NT2/D1 (cell line): ENCODE measurements around the gene ZYG11A.
A peak's percentile ranks its signal among the peaks of the same experiment; 100 is the strongest.

ENCODE experiments used
- DNase-seq: peaks from one replicate; pipeline ENCODE4 v3.0.0-alpha.2; 2011; ENCODE audit warnings: low read depth, low spot score
- H3K27me3 ChIP-seq: 2 replicates; pipeline ENCODE4 v1.6.0; 2011; ENCODE audit warnings: mild to moderate bottlenecking; ENCODE audit not compliant: insufficient read length, insufficient read depth
- H3K36me3 ChIP-seq: 2 replicates; pipeline ENCODE4 v1.6.1; 2011; ENCODE audit warnings: mild to moderate bottlenecking, low read length, mixed read lengths; ENCODE audit not compliant: insufficient read depth, insufficient read length
- H3K4me1 ChIP-seq: 2 replicates; pipeline ENCODE4 v1.5.1; 2011; ENCODE audit not compliant: insufficient read depth, insufficient read length
- H3K4me3 ChIP-seq: 2 replicates; pipeline ENCODE4 v1.5.1; 2011; ENCODE audit warnings: low read depth; ENCODE audit not compliant: insufficient read length
- H3K9ac ChIP-seq: 2 replicates; pipeline ENCODE4 v1.6.0; 2011; ENCODE audit warnings: low read depth; ENCODE audit not compliant: insufficient read length
- H3K9me3 ChIP-seq: 2 replicates; pipeline ENCODE4 v1.5.1; 2011; ENCODE audit warnings: mild to moderate bottlenecking, low read length; ENCODE audit not compliant: insufficient read depth
- SUZ12 ChIP-seq: IDR thresholded peaks from 2 replicates; pipeline ENCODE4 v1.6.1; 2011; ENCODE audit not compliant: insufficient read length, insufficient read depth; ENCODE audit errors: extremely low read depth
- YY1 ChIP-seq: IDR thresholded peaks from 2 replicates; pipeline ENCODE4 v1.6.1; 2011; ENCODE audit not compliant: insufficient read length, insufficient read depth
- ZNF274 ChIP-seq: IDR thresholded peaks from 2 replicates; pipeline ENCODE4 v1.6.1; 2011; ENCODE audit warnings: mild to moderate bottlenecking, low read depth, low read length

ZYG11A gene

GRCh38 chr1:52904208-52904926 is 61.8 kb downstream of the ZYG11A start:
- no peak for TF ChIP-seq YY1
- TF ChIP-seq SUZ12: no peak
- TF ChIP-seq ZNF274: no peak
- Histone ChIP-seq H3K27me3 (no peaks in the 10 kb centered on the region), H3K9ac (no peak overlapping the region), H3K4me3 (no peak overlapping the region), H3K4me1 (peaks cover 21% of the 10 kb centered on the region), H3K36me3 (peaks cover 15% of the 10 kb centered on the region), H3K9me3 (no peaks in the 10 kb centered on the region)
- no peak for DNase-seq

DNA sequence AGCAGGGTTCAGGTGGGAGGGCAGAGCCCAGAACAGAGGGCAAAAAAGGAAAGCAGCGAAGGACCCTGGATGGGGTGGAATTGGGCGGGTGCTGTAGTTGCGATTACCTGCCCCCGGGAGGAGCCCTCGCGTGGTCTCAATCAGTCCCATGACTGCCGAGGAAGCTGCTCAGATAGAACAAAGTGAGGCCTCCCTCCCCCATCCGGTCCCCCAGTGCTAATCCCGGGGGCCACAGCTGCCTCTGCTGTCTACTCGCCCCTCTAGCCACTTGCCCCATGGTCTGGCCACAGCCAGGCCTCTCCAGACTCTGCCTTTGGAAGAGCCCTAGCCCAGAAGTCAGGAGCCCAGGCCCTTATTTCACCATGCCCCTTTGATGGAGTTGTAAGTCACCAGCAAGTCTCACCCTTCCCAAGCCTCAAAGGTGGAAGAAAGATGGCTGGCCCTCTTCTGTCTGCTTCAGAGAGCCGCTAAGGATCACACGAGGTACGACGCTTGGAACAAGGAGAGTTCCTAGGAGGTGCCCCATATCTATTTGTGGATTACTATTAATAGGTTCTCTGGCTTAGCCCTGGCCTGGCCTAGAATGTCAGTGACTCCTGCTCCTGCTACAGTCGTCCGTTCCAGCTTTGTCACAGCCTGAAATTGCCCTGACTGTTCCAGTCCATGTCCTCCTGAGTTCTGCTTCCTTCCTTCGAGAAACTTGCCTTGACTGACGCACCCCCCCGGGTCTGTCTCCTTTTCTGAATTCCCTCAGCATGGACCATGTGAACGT is 62.6 kb downstream of the ZYG11A start:
- Histone ChIP-seq H3K9ac (peak overlapping the region; percentile 39), H3K4me3 (no peak overlapping the region), H3K4me1 (peaks cover 21% of the 10 kb centered on the region), H3K9me3 (no peaks in the 10 kb centered on the region), H3K27me3 (no peaks in the 10 kb centered on the region), H3K36me3 (peaks cover 8% of the 10 kb centered on the region)
- DNase-seq: peak; percentile 61
- TF ChIP-seq YY1: no peak
- TF ChIP-seq SUZ12: no peak
- TF ChIP-seq ZNF274: no peak

GRCh38 chr1:52906135-52906603 is 63.6 kb downstream of the ZYG11A start:
- Histone ChIP-seq H3K27me3 (no peaks in the 10 kb centered on the region), H3K4me1 (peaks cover 22% of the 10 kb centered on the region), H3K9ac (peak overlapping the region; percentile 46), H3K36me3 (peaks cover 8% of the 10 kb centered on the region), H3K9me3 (no peaks in the 10 kb centered on the region), H3K4me3 (no peak overlapping the region)
- TF ChIP-seq ZNF274: no peak
- no peak for TF ChIP-seq YY1
- no peak for TF ChIP-seq SUZ12
- no peak for DNase-seq

GRCh38 chr1:52907068-52907811 is 64.7 kb downstream of the ZYG11A start:
- peaks cover 8% of the 10 kb centered on the region for H3K36me3 ChIP-seq
- no peaks in the 10 kb centered on the region for H3K9me3 ChIP-seq
- TF ChIP-seq SUZ12: no peak
- no peak for TF ChIP-seq ZNF274
- TF ChIP-seq YY1: no peak
- H3K4me3 ChIP-seq: no peak overlapping the region
- peaks cover 28% of the 10 kb centered on the region for H3K4me1 ChIP-seq
- no peak for DNase-seq
- no peaks in the 10 kb centered on the region for H3K27me3 ChIP-seq
- H3K9ac ChIP-seq: no peak overlapping the region

- TF ChIP-seq SUZ12 (no peak), ZNF274 (no peak), YY1 (no peak)
- no peak overlapping the region for H3K4me3 ChIP-seq
- H3K27me3 ChIP-seq: no peaks in the 10 kb centered on the region
- DNase-seq: no peak
- H3K36me3 ChIP-seq: peaks cover 8% of the 10 kb centered on the region
- H3K9ac ChIP-seq: no peak overlapping the region
- peaks cover 28% of the 10 kb centered on the region for H3K4me1 ChIP-seq
- H3K9me3 ChIP-seq: no peaks in the 10 kb centered on the region
These were observed 65.2 kb downstream of the ZYG11A start for GRCh38 chr1:52907812-52908153.

DNA sequence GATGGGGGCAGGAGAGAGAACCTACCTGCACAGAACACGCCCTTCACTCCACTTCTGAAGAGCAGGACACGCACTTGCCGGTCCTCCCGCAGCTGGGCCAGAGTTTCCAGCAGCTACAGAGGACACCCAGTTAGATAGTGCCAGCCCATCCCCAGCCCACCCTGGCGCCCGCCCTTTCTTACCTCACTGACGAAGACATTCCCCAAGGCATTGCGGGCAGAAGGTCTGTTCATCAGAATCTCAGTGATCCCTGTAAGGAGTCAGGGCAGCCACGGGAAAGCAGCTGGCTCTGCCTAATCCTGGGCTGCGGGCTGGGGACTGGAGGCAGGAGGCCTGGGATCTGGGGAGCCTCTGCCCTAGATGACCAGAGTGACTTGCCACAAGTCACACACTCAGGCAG is 69.0 kb downstream of the ZYG11A start:
- peaks cover 4% of the 10 kb centered on the region for H3K36me3 ChIP-seq
- H3K27me3 ChIP-seq: no peaks in the 10 kb centered on the region
- TF ChIP-seq YY1 (no peak), ZNF274 (no peak)
- H3K9ac ChIP-seq: no peak overlapping the region
- H3K4me1 ChIP-seq: peaks cover 12% of the 10 kb centered on the region
- H3K4me3 ChIP-seq: no peak overlapping the region
- no peak for DNase-seq
- no peaks in the 10 kb centered on the region for H3K9me3 ChIP-seq

- Histone ChIP-seq H3K36me3 (peaks cover 1% of the 10 kb centered on the region), H3K4me3 (no peak overlapping the region), H3K27me3 (no peaks in the 10 kb centered on the region), H3K4me1 (peaks cover 12% of the 10 kb centered on the region), H3K9me3 (no peaks in the 10 kb centered on the region), H3K9ac (no peak overlapping the region)
- TF ChIP-seq ZNF274 (no peak), SUZ12 (no peak), YY1 (no peak)
- DNase-seq: no peak
These were observed 70.5 kb downstream of the ZYG11A start for GRCh38 chr1:52913014-52913413.
